IMR-90 (cell line): ENCODE data around the gene ZDHHC19. TPM values are rescaled to one million over a fixed set of nuclear protein-coding genes. Genes with fewer than 3 reads are reported as not detected.

ENCODE experiments used
- ATAC-seq: fragments of 200-7000 bp; cut with Tn5 transposase; 2 replicates; pipeline ENCODE4 v1.9.1; 2020; ENCODE audit warnings: low read depth, mild to moderate bottlenecking, moderate library complexity
- BruUV-seq: library from RNA; stranded (reverse); fragments of 400-500 nt; replicated peaks from 2 replicates; lab custom pipeline; 2021; lab: Mats Ljungman, UMichigan
- CTCF ChIA-PET: fragments of 300-600 bp; formaldehyde crosslinking; extraction: SDS; loops from one replicate; lab custom pipeline; 2021; ENCODE audit warnings: antibody characterized with exemption; lab: Yijun Ruan, JAX
- POLR2A ChIA-PET: fragments of 300-600 bp; sonication (Branson Sonifier 250); formaldehyde crosslinking; loops from one replicate; lab custom pipeline; 2022; ENCODE audit warnings: antibody characterized with exemption; ENCODE audit not compliant: unreplicated experiment; lab: Charles Lee
- DNase-seq: peaks from one replicate; pipeline ENCODE4 v3.0.0; 2013
- H2AFZ ChIP-seq: replicated peaks from 2 replicates; pipeline ENCODE3; 2013; ENCODE audit warnings: low read length, mild to moderate bottlenecking; ENCODE audit not compliant: poor library complexity
- H2AK5ac ChIP-seq: 2 replicates; pipeline ENCODE4 v1.6.1; 2013; ENCODE audit warnings: low read depth, low read length, inconsistent platforms
- H2AK9ac ChIP-seq: replicated peaks from 2 replicates; pipeline ENCODE3; 2013; ENCODE audit warnings: mild to moderate bottlenecking, low read depth, low read length, moderate library complexity; ENCODE audit not compliant: poor library complexity
- H2BK120ac ChIP-seq: 2 replicates; pipeline ENCODE4 v1.6.1; 2013; ENCODE audit warnings: low read depth, low read length, inconsistent platforms
- H2BK15ac ChIP-seq: 3 replicates; pipeline ENCODE4 v1.6.1; 2013; ENCODE audit warnings: low read depth, low read length, inconsistent platforms
- H2BK20ac ChIP-seq: 2 replicates; pipeline ENCODE4 v1.6.1; 2013; ENCODE audit warnings: low read depth, mild to moderate bottlenecking, inconsistent platforms, low read length, moderate library complexity
- H2BK5ac ChIP-seq: 2 replicates; pipeline ENCODE4 v1.6.1; 2013; ENCODE audit warnings: mild to moderate bottlenecking, low read depth, low read length, inconsistent platforms; ENCODE audit not compliant: poor library complexity, severe bottlenecking
- H3K14ac ChIP-seq: replicated peaks from 2 replicates; pipeline ENCODE4 v1.6.1; 2013; ENCODE audit warnings: low read depth, low read length, inconsistent platforms
- H3K18ac ChIP-seq: 2 replicates; pipeline ENCODE4 v1.6.1; 2013; ENCODE audit warnings: low read depth, low read length, control low read depth
- H3K23ac ChIP-seq: 2 replicates; pipeline ENCODE4 v1.6.1; 2013; ENCODE audit warnings: low read depth, low read length, inconsistent platforms
- H3K27ac ChIP-seq: 2 replicates; pipeline ENCODE4 v1.5.1; 2013; ENCODE audit warnings: mild to moderate bottlenecking, control low read depth, low read length; ENCODE audit not compliant: insufficient read depth
- H3K27me3 ChIP-seq: 2 replicates; pipeline ENCODE4 v1.6.1; 2013; ENCODE audit warnings: low read length; ENCODE audit not compliant: control insufficient read depth, insufficient read depth
- H3K36me3 ChIP-seq: 2 replicates; pipeline ENCODE4 v1.6.1; 2013; ENCODE audit warnings: low read length, mixed read lengths; ENCODE audit not compliant: control insufficient read depth, insufficient read depth
- H3K4ac ChIP-seq: 2 replicates; pipeline ENCODE4 v1.6.1; 2013; ENCODE audit warnings: low read depth, low read length, inconsistent platforms
- H3K4me1 ChIP-seq: 2 replicates; pipeline ENCODE4 v1.6.1; 2013; ENCODE audit warnings: low read length, mixed read lengths; ENCODE audit not compliant: control insufficient read depth, insufficient read depth
- H3K4me2 ChIP-seq: 2 replicates; pipeline ENCODE4 v1.6.1; 2013; ENCODE audit warnings: low read depth, mild to moderate bottlenecking, control low read depth, low read length, moderate library complexity
- H3K4me3 ChIP-seq: 2 replicates; pipeline ENCODE4 v1.5.1; 2013; ENCODE audit warnings: low read depth, mild to moderate bottlenecking, control low read depth, low read length, moderate library complexity; ENCODE audit not compliant: insufficient read depth
- H3K56ac ChIP-seq: 2 replicates; pipeline ENCODE4 v1.6.1; 2013; ENCODE audit warnings: low read length, inconsistent platforms; ENCODE audit not compliant: insufficient read depth; ENCODE audit errors: extremely low read depth
- H3K79me1 ChIP-seq, 2 experiments: 2 replicates each; pipeline ENCODE4 v1.6.1; 2013; ENCODE audit warnings: low read length in 2 of 2, inconsistent platforms in 1 of 2, low read depth in 1 of 2
- H3K9ac ChIP-seq: 2 replicates; pipeline ENCODE4 v1.6.1; 2013; ENCODE audit warnings: low read depth, low read length, control low read depth
- H3K9me1 ChIP-seq: 2 replicates; pipeline ENCODE4 v1.6.1; 2013; ENCODE audit warnings: low read length, inconsistent platforms; ENCODE audit not compliant: insufficient read depth
- H3K9me3 ChIP-seq: 2 replicates; pipeline ENCODE4 v1.6.1; 2013; ENCODE audit warnings: low read length; ENCODE audit not compliant: control insufficient read depth, insufficient read depth
- H4K20me1 ChIP-seq: 2 replicates; pipeline ENCODE4 v1.6.1; 2013; ENCODE audit warnings: low read length, inconsistent platforms; ENCODE audit not compliant: insufficient read depth
- H4K5ac ChIP-seq: 2 replicates; pipeline ENCODE4 v1.6.1; 2013; ENCODE audit warnings: mild to moderate bottlenecking, low read depth, low read length, control low read depth
- H4K8ac ChIP-seq, 2 experiments: 2 replicates each; pipeline ENCODE4 v1.6.1; 2013; ENCODE audit warnings: low read depth in 2 of 2, low read length in 2 of 2, control low read depth in 1 of 2, inconsistent platforms in 1 of 2
- H4K91ac ChIP-seq: 2 replicates; pipeline ENCODE4 v1.6.1; 2013; ENCODE audit warnings: low read depth, low read length, inconsistent platforms; ENCODE audit not compliant: insufficient read depth
- BHLHE40 ChIP-seq: fragments of 150-350 bp; IDR thresholded peaks from 2 replicates; pipeline ENCODE4 v1.6.1; 2016; ENCODE audit warnings: mild to moderate bottlenecking, low read depth, low read length
- CEBPB ChIP-seq: IDR thresholded peaks from 2 replicates; pipeline ENCODE4 v1.6.1; 2012; ENCODE audit warnings: low read depth, low read length, improper control_type of control experiment
- CHD1 ChIP-seq: IDR thresholded peaks from 2 replicates; pipeline ENCODE4 v1.6.1; 2012; ENCODE audit warnings: low read depth, low read length, improper control_type of control experiment
- CTCF ChIP-seq: conservative IDR thresholded peaks from 2 replicates; pipeline ENCODE4 v1.5.1; 2012; ENCODE audit warnings: mild to moderate bottlenecking, low read depth, low read length, improper control_type of control experiment
- ELK1 ChIP-seq: fragments of 150-350 bp; IDR thresholded peaks from 2 replicates; pipeline ENCODE4 v1.6.1; 2016; ENCODE audit warnings: low read depth, mild to moderate bottlenecking, low read length, moderate library complexity, borderline replicate concordance
- FOS ChIP-seq: fragments of 150-350 bp; IDR thresholded peaks from 2 replicates; pipeline ENCODE4 v1.6.1; 2016; ENCODE audit warnings: low read depth, low read length
- MAFK ChIP-seq: IDR thresholded peaks from 2 replicates; pipeline ENCODE4 v1.6.1; 2012; ENCODE audit warnings: low read depth, low read length, improper control_type of control experiment
- MAZ ChIP-seq: IDR thresholded peaks from 2 replicates; pipeline ENCODE4 v1.6.1; 2012; ENCODE audit warnings: low read depth, mild to moderate bottlenecking, low read length, improper control_type of control experiment, moderate library complexity, borderline replicate concordance
- MXI1 ChIP-seq: IDR thresholded peaks from 2 replicates; pipeline ENCODE4 v1.6.1; 2012; ENCODE audit warnings: low read depth, mild to moderate bottlenecking, low read length, moderate library complexity, borderline replicate concordance
- NFE2L2 ChIP-seq: fragments of 150-350 bp; IDR thresholded peaks from 2 replicates; pipeline ENCODE4 v1.6.1; 2016; ENCODE audit warnings: low read depth, mild to moderate bottlenecking, low read length
- POLR2A ChIP-seq: IDR thresholded peaks from 2 replicates; pipeline ENCODE4 v1.6.1; 2012; ENCODE audit warnings: mild to moderate bottlenecking, low read depth, low read length
- RAD21 ChIP-seq: IDR thresholded peaks from 2 replicates; pipeline ENCODE4 v1.6.1; 2012; ENCODE audit warnings: low read length, improper control_type of control experiment
- RCOR1 ChIP-seq: IDR thresholded peaks from 2 replicates; pipeline ENCODE4 v1.6.1; 2012; ENCODE audit warnings: mild to moderate bottlenecking, low read length, improper control_type of control experiment; ENCODE audit not compliant: insufficient replicate concordance
- RFX5 ChIP-seq: IDR thresholded peaks from 2 replicates; pipeline ENCODE4 v1.8.0; 2012; ENCODE audit warnings: low read depth, mild to moderate bottlenecking, low read length, moderate library complexity
- SMC3 ChIP-seq: fragments of 150-350 bp; IDR thresholded peaks from 2 replicates; pipeline ENCODE4 v1.6.1; 2016; ENCODE audit warnings: low read depth, mild to moderate bottlenecking, antibody characterized with exemption, low read length, moderate library complexity
- USF2 ChIP-seq: fragments of 150-350 bp; IDR thresholded peaks from 2 replicates; pipeline ENCODE4 v1.6.1; 2017; ENCODE audit warnings: mild to moderate bottlenecking, antibody characterized with exemption, low read length, low read depth
- WGBS, 2 experiments: methylation state at CpG; one replicate each; pipeline versions ENCODE4 v1.1.5 to v1.1.7; 2013; ENCODE audit warnings: missing lambda C conversion rate in 2 of 2; ENCODE audit not compliant: insufficient read length in 1 of 2; ENCODE audit errors: extremely low coverage in 2 of 2; 5-methylcytosine and 5-hydroxymethylcytosine counted together
- dilution Hi-C: fragments of 300-500 bp; cut with HindIII; formaldehyde crosslinking; loops from one replicate; pipeline ENCODE4 v1.14.3; 2018; ENCODE audit warnings: low sequenced_read_pairs; ENCODE audit not compliant: unreplicated experiment
- in situ Hi-C: fragments of 300-500 bp; cut with MboI; formaldehyde crosslinking; loops from 3 replicates; pipeline ENCODE4 v1.14.3; 2019; ENCODE audit warnings: low sequenced_read_pairs, inconsistent platforms, mixed read lengths
- intact Hi-C: fragments of 100-400 bp; cut with micrococcal nuclease; formaldehyde crosslinking; loops from 2 replicates; pipeline ENCODE4 v1.10.0; 2022
- polyA plus RNA-seq, 3 experiments: library from polyadenylated mRNA; depleted of rRNA; stranded (reverse); fragments of >200 nt; gene quantifications; 2 replicates each; pipeline ENCODE4 v1.2.3, GENCODE V29; 2012; ENCODE audit warnings: low replicate concordance in 1 of 3
- total RNA-seq: library from RNA; depleted of rRNA; stranded (reverse); fragments of >200 nt; gene quantifications from 2 replicates; pipeline ENCODE4 v1.2.3, GENCODE V29; 2012

ZDHHC19 gene
- total and polyA plus RNA-seq, 2 of the 4 experiments (the other 2 are of a cell fraction), result 0.09 TPM; not detected in 1

- POLR2A ChIA-PET, result no interaction called here
Measured at GRCh38 chr3:196215493-196216020, 4.4 kb upstream of the ZDHHC19 start.

More at GRCh38 chr3:196215493-196216020, 4.4 kb upstream of the ZDHHC19 start:
- no peaks in the 10 kb centered on the region for H3K9me3 ChIP-seq
- TF ChIP-seq SMC3 (no peak), MAZ (no peak), CEBPB (no peak), POLR2A (no peak), MXI1 (no peak), BHLHE40 (no peak), RCOR1 (no peak), CTCF (no peak), ELK1 (no peak), MAFK (no peak), RAD21 (no peak), CHD1 (no peak), RFX5 (no peak), FOS (no peak), USF2 (no peak), NFE2L2 (no peak)
- no peak overlapping the region for H2BK15ac ChIP-seq
- no peak overlapping the region for H3K9ac ChIP-seq
- H3K36me3 ChIP-seq, result no peaks in the 10 kb centered on the region
- no peak overlapping the region for H3K4me3 ChIP-seq
- H3K14ac ChIP-seq, result no peak overlapping the region
- no peak overlapping the region for H4K91ac ChIP-seq
- dilution Hi-C loops (no loop called here), in situ Hi-C loops (no loop called here), intact Hi-C loops (no loop called here)
- no peaks in the 10 kb centered on the region for H3K79me1 ChIP-seq
- H3K18ac ChIP-seq, result no peak overlapping the region
- H2BK120ac ChIP-seq, result no peak overlapping the region
- WGBS, 2 experiments, result 83% methylated on average over 7 of the region's 10 CpGs; no CpG with 5 or more reads in 1 of the 2 experiments
- ATAC-seq (no peak), DNase-seq (no peak)
- H3K56ac ChIP-seq, result no peak overlapping the region
- H3K27me3 ChIP-seq, result peaks cover 14% of the 10 kb centered on the region; the same call in 1 of the 2 replicates
- H2AFZ ChIP-seq, result peak overlapping the region; percentile 5
- BruUV-seq, result no TSS peak
- CTCF ChIA-PET, result interaction anchor here (1.0 to 1.2 kb wide), 2 partner anchors 11 to 19 kb away, joined by 3 read pairs; no protein-coding TSS in a partner anchor
- no peak overlapping the region for H3K23ac ChIP-seq
- no peak overlapping the region for H3K4ac ChIP-seq
- 0 out of 2 replicates have a peak, but pooled peaks cover 3% of the 10 kb centered on the region for H3K9me1 ChIP-seq
- no peak overlapping the region for H2BK20ac ChIP-seq
- H2AK5ac ChIP-seq, result no peak overlapping the region
- H4K20me1 ChIP-seq, result no peaks in the 10 kb centered on the region; the same call in 1 of the 2 replicates
- H3K4me1 ChIP-seq, result 0 out of 2 replicates have a peak, but pooled peaks cover 2% of the 10 kb centered on the region
- H4K8ac ChIP-seq, result no peak overlapping the region
- no peak overlapping the region for H2AK9ac ChIP-seq
- H3K4me2 ChIP-seq, result no peak overlapping the region
- H4K5ac ChIP-seq, result no peak overlapping the region
- H2BK5ac ChIP-seq, result no peak overlapping the region
- H3K27ac ChIP-seq, result no peak overlapping the region
